GM19035 (cell line): ENCODE results near the gene MARCKS.
A peak's percentile ranks its signal among the peaks of the same experiment; 100 is the strongest.
"Not testable (repeated sequence)": the region's sequence is repeated elsewhere in the genome, so short reads cannot be mapped to it uniquely, and the experiment has no call there.

Experiments
- ATAC-seq: cut with Tn5 transposase; IDR thresholded peaks from one replicate; pipeline ENCODE4 v1.9.1; 2021; ENCODE audit not compliant: unreplicated experiment

Gene MARCKS

DNA sequence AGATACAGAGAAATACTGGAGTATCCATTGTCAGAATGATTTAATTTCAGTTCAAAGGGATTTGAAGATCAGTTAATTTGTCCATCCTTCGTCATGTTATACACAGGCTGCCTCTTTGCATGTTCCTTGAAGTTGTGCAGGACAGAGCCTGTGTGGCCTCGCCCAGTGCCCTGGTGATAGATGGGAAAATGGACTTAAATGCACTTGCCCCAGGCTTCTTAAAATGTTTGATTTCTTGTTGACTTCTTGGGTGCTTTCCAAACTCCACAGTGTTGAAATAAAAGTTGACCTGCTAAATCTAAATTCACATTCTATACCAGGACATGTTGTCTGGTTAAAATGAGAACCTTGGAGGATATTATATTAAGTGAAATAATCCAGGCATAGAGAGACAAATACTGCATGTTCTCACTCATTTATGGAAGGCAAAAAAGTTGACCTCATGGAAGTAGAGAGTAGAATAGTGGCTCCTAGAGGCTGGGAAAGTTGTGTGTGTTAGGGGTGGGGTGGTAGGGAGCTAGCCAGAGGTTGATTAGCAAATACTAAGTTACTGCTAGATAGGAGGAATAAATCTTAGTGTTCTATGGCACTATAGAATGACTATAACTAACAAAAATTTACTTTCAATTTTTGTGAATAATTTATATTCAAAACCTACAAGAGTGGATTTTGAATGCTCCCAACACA, 25.3 kb downstream of the MARCKS start:
- ATAC-seq = no peak

DNA sequence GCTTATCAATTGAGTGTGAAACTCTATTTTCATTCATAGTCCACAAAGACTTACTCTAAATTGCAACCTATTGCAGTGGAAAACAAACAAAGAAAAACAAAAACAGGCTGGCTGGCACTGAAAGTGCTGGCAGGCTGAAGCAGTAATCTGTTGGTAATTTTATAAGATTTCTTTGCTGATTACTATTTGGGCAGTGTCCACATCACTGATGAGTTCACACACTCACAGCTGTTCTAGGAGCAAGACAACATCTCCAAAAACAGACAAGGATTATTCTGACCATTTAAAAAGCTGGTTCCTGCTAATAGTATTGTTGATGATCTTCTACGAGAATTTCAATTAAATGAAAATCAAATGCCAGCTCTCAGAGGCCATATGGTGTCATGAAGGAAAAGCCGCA, 26.9 kb downstream of the MARCKS start:
- ATAC-seq = no peak

DNA sequence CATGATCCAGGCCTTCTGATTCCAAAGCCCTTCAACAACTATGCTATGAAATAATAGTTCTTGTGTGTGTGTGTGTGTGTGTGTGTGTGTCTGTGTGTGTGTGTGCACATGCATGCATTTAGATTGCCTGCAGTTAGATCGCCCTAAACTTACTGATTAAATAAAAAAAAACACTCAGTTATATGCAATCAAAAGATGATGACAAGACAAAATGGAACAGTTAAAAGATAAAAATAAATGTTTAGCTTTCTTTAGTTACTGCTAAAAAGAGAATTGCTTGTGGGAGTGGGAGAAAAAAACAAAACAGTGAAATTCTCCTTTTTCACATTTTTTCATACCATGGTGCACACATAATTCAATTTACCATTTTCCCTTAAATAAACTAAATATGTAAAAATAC, 29.4 kb downstream of the MARCKS start:
- no peak for ATAC-seq

DNA sequence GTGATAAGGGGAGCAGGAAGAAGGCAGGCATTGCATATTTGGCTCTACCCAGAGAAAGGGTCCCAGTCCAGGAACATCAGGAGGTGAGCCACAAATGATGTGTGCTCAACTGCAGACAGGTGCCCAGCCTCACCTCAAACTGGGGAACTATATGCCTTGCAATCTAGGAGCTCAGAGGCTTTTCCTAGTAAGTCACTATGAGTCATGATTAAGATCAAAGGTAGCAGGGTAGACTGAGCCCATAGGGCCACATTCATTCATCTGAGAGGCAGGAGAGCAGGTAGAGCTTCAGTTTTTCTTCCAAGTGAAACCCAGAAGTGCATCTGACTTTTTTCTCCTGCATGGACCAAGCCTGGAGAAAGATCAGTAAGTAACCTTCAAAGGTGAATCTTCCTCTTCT, 31.3 kb downstream of the MARCKS start:
- ATAC-seq = no peak

DNA sequence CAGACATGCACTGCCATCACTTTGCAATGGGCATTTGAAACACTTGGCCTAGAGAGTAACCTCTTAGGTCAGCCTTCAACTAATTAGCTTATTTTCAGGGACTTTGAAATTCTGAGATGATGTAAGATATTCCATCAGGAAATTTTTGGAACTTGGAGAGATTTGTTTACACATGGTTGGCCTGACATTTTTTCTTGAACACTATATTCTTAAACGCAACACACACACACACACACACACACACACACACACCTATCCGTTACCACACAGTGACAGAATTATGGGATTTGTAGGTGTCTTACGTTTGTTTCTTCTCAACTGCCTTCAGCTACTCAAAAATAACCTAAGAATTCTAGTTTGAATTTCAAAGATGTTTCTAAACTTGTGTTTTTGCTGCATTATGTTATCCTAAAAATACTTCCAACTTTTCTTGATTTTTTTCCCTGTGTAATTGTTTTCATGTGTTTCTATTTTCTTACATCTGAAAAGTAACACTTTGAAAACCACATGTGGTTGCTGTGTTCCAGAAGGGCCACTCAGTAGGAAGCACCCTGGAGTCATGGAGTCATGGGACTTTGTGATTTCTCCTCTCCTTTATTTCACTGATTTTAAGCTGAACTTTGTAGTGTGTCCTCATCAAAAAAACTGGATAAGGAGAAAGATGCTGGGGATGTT, 31.9 kb downstream of the MARCKS start:
- no peak for ATAC-seq

DNA sequence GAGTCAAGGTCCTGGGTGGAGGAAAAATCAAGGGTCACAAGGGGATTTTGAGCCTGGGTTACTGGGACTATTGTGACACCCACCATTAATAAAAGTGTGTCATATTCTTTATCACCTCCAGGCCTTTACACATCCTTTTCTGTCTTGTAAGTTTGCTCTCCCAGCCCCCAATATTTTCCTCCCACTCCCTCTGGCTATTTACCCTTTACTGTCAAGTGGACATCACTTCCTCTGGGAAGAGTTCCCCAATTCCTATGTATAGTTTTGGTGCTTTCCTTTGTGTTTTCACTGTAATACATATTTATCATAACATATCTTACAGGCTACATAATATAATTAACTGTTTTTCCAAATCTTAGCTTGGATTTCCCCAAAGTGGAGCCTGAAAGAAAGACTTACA, 36.3 kb downstream of the MARCKS start:
- no peak for ATAC-seq

DNA sequence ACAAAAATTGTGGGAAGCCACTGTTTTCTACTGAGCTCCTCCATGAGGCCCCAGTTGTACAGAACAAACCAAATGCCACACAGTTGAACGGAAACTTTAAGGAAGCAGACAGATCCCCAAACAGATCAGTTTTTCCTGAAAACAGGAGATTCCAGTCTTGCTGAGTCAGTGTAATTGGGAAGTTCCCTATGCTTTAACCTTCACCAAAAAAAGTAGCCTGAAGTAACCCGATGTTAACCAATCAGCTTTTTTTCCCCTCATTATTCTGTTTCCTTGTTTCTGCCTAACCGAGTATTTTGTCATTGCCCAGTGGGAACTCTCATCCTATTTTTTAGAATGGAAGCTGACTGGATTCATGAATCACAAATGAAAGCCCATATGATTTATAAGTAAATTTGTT, 36.7 kb downstream of the MARCKS start:
- ATAC-seq = no peak

DNA sequence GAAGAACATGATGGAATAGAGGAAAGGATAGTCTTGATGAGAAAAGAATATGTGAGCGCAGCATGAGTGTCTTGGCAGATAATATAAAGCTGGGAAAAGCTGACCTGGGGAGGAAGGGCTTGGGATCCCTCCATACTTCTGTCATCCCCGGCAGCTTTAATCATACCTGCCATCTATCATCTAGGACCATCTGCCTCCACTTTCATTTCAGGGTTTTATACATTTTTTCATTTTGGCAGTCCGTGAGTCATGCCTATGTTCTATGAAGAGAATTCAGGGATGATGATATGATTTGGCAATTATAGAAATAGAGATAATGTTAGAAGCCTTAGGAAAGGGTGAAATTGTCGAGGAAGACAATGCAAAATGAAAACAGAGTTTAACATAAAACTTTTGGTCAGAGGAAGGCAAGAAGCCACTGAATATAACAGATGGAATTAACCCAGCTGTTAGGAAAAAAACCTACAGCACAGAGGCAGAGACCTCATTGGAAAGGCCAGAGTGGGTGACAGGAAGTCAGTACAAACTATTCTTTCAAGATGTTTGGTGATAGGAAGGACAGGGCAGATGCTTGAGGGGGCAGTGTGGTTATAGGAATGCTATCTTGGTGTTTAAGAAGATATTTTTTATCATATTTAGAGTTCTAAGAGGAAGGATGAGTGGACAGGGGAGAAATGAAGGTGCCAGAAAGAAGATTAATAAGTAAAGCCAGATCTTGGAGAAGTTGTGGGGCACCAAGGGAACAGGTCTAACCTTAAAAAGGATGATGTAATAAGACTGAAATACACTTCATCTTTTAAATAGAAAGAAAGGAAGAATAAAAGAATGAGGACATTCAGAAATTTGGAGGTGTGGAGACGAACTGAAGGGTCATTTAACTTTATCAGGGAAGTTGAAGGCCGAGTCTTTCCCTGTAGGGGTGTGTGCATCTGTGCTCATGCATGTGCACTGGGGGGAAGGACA, 37.8 kb downstream of the MARCKS start:
- no peak for ATAC-seq

DNA sequence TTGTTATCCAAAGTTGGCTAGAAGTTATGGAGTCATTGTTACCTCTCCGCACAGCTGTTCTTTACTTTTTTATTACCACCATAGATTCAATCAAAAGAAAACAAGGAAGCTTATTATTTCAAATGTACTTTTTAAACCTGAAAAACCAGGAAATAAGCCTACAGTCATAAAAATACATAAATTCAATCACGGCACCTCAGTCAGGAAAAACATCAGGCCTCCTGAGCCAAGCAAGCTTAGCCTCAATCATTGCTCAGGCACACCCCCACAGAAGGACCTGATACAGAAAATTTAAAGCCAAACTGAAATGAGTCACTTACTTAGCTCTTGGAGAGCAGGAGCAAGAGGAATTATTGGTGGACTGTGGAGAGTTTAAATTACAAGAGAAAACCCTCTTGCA, 44.3 kb downstream of the MARCKS start:
- no peak for ATAC-seq

DNA sequence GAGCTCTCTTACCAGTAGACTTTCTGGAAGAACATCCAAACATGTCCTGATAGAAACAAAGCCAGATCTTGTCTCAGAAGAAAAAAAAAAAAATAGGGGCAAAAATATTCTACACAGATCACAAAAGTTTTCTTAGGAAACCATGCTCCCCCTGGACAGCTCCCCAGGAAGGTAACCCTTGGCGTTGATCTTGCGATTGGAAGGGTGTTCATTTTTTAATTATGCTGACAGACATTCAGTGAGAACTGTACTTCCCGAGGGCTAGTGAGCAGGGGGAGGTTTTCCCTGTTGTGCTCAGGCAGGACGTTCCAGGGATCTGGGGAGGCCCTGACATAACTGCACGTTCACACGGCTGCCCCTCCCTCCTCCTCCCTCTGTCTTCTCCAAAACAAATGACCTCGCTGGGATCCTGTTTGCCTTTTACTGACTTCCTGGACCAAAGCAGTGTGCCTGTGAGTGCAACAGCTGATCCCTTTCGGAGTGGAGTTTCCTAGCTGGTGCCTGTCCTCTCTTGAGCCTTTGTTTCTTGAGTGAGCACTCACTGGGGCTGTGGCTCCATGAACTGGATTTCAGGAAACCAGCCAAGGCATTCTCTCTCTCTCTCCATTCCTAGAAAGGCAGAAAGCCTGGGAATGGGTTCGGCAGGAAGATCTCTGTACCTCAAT, 46.7 kb downstream of the MARCKS start:
- no peak for ATAC-seq

DNA sequence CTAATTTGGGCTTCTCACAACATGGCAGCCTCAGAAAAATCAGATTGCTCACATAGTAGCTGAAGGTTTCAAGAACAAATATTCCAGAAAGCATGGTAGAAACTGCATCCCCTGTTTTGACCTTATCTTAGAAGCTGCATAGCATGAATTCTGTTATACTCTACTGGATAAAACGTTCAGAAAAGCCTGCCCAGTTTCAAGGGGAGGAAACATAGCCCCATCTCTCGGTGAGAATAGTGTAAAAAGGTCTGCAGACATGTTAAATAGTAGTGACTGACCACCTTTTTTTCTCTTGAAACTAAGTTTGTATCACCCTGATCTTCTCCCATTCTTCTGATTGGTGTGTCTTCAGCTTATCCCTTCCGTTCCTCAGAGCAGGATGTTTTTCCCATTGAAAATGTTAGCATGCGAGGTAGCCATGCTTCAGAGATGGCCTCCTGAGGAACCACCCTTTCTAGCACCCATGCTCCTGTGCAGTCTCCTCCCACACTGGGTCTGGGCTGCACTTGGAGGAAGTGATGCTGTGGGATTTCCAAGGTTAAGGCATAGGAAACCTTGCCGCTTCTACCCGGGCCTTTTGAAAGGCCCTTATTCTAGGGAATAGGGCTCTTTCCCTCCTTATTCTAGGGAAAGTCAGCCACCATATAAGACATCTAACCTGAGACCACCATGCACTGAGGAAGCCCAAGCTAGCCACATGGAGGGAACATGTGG, 50.1 kb downstream of the MARCKS start:
- ATAC-seq = no peak

DNA sequence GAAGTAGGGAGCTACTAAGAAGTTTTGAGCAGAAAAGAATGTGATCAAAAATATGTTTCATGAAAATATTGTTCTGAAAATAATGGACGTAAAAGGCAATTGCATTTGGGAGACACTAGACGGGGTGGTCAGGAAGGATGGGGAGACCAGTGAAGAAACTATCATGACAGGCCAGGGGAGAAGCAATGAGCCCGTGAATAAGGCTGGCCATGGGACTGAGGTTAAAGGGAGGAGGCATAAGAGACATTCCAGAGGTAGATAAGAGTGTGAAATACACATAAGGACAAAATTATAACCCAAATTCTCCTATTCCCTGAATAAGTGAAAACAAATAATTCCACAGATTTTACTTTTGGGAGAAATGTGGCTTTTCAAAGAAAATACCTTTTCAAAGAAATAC, 51.7 kb downstream of the MARCKS start:
- ATAC-seq = no peak

DNA sequence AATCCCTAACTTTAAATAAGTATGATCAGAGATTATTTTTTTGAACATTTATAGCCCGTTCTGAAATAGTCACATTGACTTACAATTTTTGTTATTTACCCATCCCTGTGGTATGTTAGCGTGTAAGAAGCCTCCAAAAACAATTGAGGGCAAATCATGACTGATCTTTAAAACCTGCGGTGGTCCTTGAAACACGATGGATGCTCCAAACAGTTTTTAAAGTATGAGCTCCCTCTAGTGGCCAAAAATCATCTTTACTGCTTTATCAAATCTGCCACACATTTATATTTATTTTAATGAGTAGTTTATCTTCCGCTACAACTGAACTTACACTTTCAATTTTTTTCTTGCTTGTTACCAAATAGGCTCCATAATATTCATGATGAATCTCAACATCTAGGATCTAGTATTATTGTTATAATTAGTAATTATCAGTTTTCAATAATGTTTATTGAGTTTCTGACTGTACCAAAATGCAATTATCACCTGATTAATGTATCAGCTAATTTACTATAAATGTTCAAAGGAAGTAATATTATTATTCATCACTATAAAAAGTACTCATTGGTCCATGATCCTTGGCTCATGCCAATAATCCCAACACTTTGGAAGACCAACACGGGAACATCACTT, 52.2 kb downstream of the MARCKS start:
- ATAC-seq = peak; percentile 69

DNA sequence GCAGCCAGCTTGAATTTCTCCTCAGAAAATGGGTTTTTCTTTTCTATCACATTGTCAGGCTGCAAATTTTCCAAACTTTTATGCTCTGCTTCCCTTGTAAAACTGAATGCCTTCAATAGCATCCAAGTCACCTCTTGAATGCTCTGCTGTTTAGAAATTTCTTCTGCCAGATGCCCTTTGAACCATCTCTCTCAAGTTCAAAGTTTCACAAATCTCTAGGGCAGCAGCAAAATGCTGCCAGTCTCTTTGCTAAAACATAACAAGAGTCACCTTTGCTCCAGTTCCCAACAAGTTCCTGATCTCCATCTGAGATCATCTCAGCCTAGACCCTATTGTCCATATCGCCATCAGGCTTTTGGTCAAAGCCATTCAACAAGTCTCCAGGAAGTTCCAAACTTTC, 53.1 kb downstream of the MARCKS start:
- ATAC-seq = not testable (repeated sequence)
